IMR-90 (cell line): Measurements from ENCODE around the gene FBXL4. TPM values are rescaled to one million over a fixed set of nuclear protein-coding genes. Genes with fewer than 3 reads are reported as not detected.

Experiments used
- ATAC-seq: fragments of 200-7000 bp; cut with Tn5 transposase; 2 replicates; pipeline ENCODE4 v1.9.1; 2020; ENCODE audit warnings: low read depth, mild to moderate bottlenecking, moderate library complexity
- BruUV-seq: library from RNA; stranded (reverse); fragments of 400-500 nt; replicated peaks from 2 replicates; lab custom pipeline; 2021; lab: Mats Ljungman, UMichigan
- CTCF ChIA-PET: fragments of 300-600 bp; formaldehyde crosslinking; extraction: SDS; loops from one replicate; lab custom pipeline; 2021; ENCODE audit warnings: antibody characterized with exemption; lab: Yijun Ruan, JAX
- POLR2A ChIA-PET: fragments of 300-600 bp; sonication (Branson Sonifier 250); formaldehyde crosslinking; loops from one replicate; lab custom pipeline; 2022; ENCODE audit warnings: antibody characterized with exemption; ENCODE audit not compliant: unreplicated experiment; lab: Charles Lee
- DNase-seq: peaks from one replicate; pipeline ENCODE4 v3.0.0; 2013
- H2AFZ ChIP-seq: replicated peaks from 2 replicates; pipeline ENCODE3; 2013; ENCODE audit warnings: low read length, mild to moderate bottlenecking; ENCODE audit not compliant: poor library complexity
- H2AK5ac ChIP-seq: 2 replicates; pipeline ENCODE4 v1.6.1; 2013; ENCODE audit warnings: low read depth, low read length, inconsistent platforms
- H2AK9ac ChIP-seq: replicated peaks from 2 replicates; pipeline ENCODE3; 2013; ENCODE audit warnings: mild to moderate bottlenecking, low read depth, low read length, moderate library complexity; ENCODE audit not compliant: poor library complexity
- H2BK120ac ChIP-seq: 2 replicates; pipeline ENCODE4 v1.6.1; 2013; ENCODE audit warnings: low read depth, low read length, inconsistent platforms
- H2BK15ac ChIP-seq: 3 replicates; pipeline ENCODE4 v1.6.1; 2013; ENCODE audit warnings: low read depth, low read length, inconsistent platforms
- H2BK20ac ChIP-seq: 2 replicates; pipeline ENCODE4 v1.6.1; 2013; ENCODE audit warnings: low read depth, mild to moderate bottlenecking, inconsistent platforms, low read length, moderate library complexity
- H2BK5ac ChIP-seq: 2 replicates; pipeline ENCODE4 v1.6.1; 2013; ENCODE audit warnings: mild to moderate bottlenecking, low read depth, low read length, inconsistent platforms; ENCODE audit not compliant: poor library complexity, severe bottlenecking
- H3K14ac ChIP-seq: replicated peaks from 2 replicates; pipeline ENCODE4 v1.6.1; 2013; ENCODE audit warnings: low read depth, low read length, inconsistent platforms
- H3K18ac ChIP-seq: 2 replicates; pipeline ENCODE4 v1.6.1; 2013; ENCODE audit warnings: low read depth, low read length, control low read depth
- H3K23ac ChIP-seq: 2 replicates; pipeline ENCODE4 v1.6.1; 2013; ENCODE audit warnings: low read depth, low read length, inconsistent platforms
- H3K27ac ChIP-seq: 2 replicates; pipeline ENCODE4 v1.5.1; 2013; ENCODE audit warnings: mild to moderate bottlenecking, control low read depth, low read length; ENCODE audit not compliant: insufficient read depth
- H3K27me3 ChIP-seq: 2 replicates; pipeline ENCODE4 v1.6.1; 2013; ENCODE audit warnings: low read length; ENCODE audit not compliant: control insufficient read depth, insufficient read depth
- H3K36me3 ChIP-seq: 2 replicates; pipeline ENCODE4 v1.6.1; 2013; ENCODE audit warnings: low read length, mixed read lengths; ENCODE audit not compliant: control insufficient read depth, insufficient read depth
- H3K4ac ChIP-seq: 2 replicates; pipeline ENCODE4 v1.6.1; 2013; ENCODE audit warnings: low read depth, low read length, inconsistent platforms
- H3K4me1 ChIP-seq: 2 replicates; pipeline ENCODE4 v1.6.1; 2013; ENCODE audit warnings: low read length, mixed read lengths; ENCODE audit not compliant: control insufficient read depth, insufficient read depth
- H3K4me2 ChIP-seq: 2 replicates; pipeline ENCODE4 v1.6.1; 2013; ENCODE audit warnings: low read depth, mild to moderate bottlenecking, control low read depth, low read length, moderate library complexity
- H3K4me3 ChIP-seq: 2 replicates; pipeline ENCODE4 v1.5.1; 2013; ENCODE audit warnings: low read depth, mild to moderate bottlenecking, control low read depth, low read length, moderate library complexity; ENCODE audit not compliant: insufficient read depth
- H3K56ac ChIP-seq: 2 replicates; pipeline ENCODE4 v1.6.1; 2013; ENCODE audit warnings: low read length, inconsistent platforms; ENCODE audit not compliant: insufficient read depth; ENCODE audit errors: extremely low read depth
- H3K79me1 ChIP-seq, 2 experiments: 2 replicates each; pipeline ENCODE4 v1.6.1; 2013; ENCODE audit warnings: low read length in 2 of 2, inconsistent platforms in 1 of 2, low read depth in 1 of 2
- H3K9ac ChIP-seq: 2 replicates; pipeline ENCODE4 v1.6.1; 2013; ENCODE audit warnings: low read depth, low read length, control low read depth
- H3K9me1 ChIP-seq: 2 replicates; pipeline ENCODE4 v1.6.1; 2013; ENCODE audit warnings: low read length, inconsistent platforms; ENCODE audit not compliant: insufficient read depth
- H3K9me3 ChIP-seq: 2 replicates; pipeline ENCODE4 v1.6.1; 2013; ENCODE audit warnings: low read length; ENCODE audit not compliant: control insufficient read depth, insufficient read depth
- H4K20me1 ChIP-seq: 2 replicates; pipeline ENCODE4 v1.6.1; 2013; ENCODE audit warnings: low read length, inconsistent platforms; ENCODE audit not compliant: insufficient read depth
- H4K5ac ChIP-seq: 2 replicates; pipeline ENCODE4 v1.6.1; 2013; ENCODE audit warnings: mild to moderate bottlenecking, low read depth, low read length, control low read depth
- H4K8ac ChIP-seq, 2 experiments: 2 replicates each; pipeline ENCODE4 v1.6.1; 2013; ENCODE audit warnings: low read depth in 2 of 2, low read length in 2 of 2, control low read depth in 1 of 2, inconsistent platforms in 1 of 2
- H4K91ac ChIP-seq: 2 replicates; pipeline ENCODE4 v1.6.1; 2013; ENCODE audit warnings: low read depth, low read length, inconsistent platforms; ENCODE audit not compliant: insufficient read depth
- BHLHE40 ChIP-seq: fragments of 150-350 bp; IDR thresholded peaks from 2 replicates; pipeline ENCODE4 v1.6.1; 2016; ENCODE audit warnings: mild to moderate bottlenecking, low read depth, low read length
- CEBPB ChIP-seq: IDR thresholded peaks from 2 replicates; pipeline ENCODE4 v1.6.1; 2012; ENCODE audit warnings: low read depth, low read length, improper control_type of control experiment
- CHD1 ChIP-seq: IDR thresholded peaks from 2 replicates; pipeline ENCODE4 v1.6.1; 2012; ENCODE audit warnings: low read depth, low read length, improper control_type of control experiment
- FOS ChIP-seq: fragments of 150-350 bp; IDR thresholded peaks from 2 replicates; pipeline ENCODE4 v1.6.1; 2016; ENCODE audit warnings: low read depth, low read length
- MAFK ChIP-seq: IDR thresholded peaks from 2 replicates; pipeline ENCODE4 v1.6.1; 2012; ENCODE audit warnings: low read depth, low read length, improper control_type of control experiment
- MAZ ChIP-seq: IDR thresholded peaks from 2 replicates; pipeline ENCODE4 v1.6.1; 2012; ENCODE audit warnings: low read depth, mild to moderate bottlenecking, low read length, improper control_type of control experiment, moderate library complexity, borderline replicate concordance
- MXI1 ChIP-seq: IDR thresholded peaks from 2 replicates; pipeline ENCODE4 v1.6.1; 2012; ENCODE audit warnings: low read depth, mild to moderate bottlenecking, low read length, moderate library complexity, borderline replicate concordance
- NFE2L2 ChIP-seq: fragments of 150-350 bp; IDR thresholded peaks from 2 replicates; pipeline ENCODE4 v1.6.1; 2016; ENCODE audit warnings: low read depth, mild to moderate bottlenecking, low read length
- POLR2A ChIP-seq: IDR thresholded peaks from 2 replicates; pipeline ENCODE4 v1.6.1; 2012; ENCODE audit warnings: mild to moderate bottlenecking, low read depth, low read length
- RAD21 ChIP-seq: IDR thresholded peaks from 2 replicates; pipeline ENCODE4 v1.6.1; 2012; ENCODE audit warnings: low read length, improper control_type of control experiment
- RCOR1 ChIP-seq: IDR thresholded peaks from 2 replicates; pipeline ENCODE4 v1.6.1; 2012; ENCODE audit warnings: mild to moderate bottlenecking, low read length, improper control_type of control experiment; ENCODE audit not compliant: insufficient replicate concordance
- RFX5 ChIP-seq: IDR thresholded peaks from 2 replicates; pipeline ENCODE4 v1.8.0; 2012; ENCODE audit warnings: low read depth, mild to moderate bottlenecking, low read length, moderate library complexity
- SMC3 ChIP-seq: fragments of 150-350 bp; IDR thresholded peaks from 2 replicates; pipeline ENCODE4 v1.6.1; 2016; ENCODE audit warnings: low read depth, mild to moderate bottlenecking, antibody characterized with exemption, low read length, moderate library complexity
- WGBS, 2 experiments: methylation state at CpG; one replicate each; pipeline versions ENCODE4 v1.1.5 to v1.1.7; 2013; ENCODE audit warnings: missing lambda C conversion rate in 2 of 2; ENCODE audit not compliant: insufficient read length in 1 of 2; ENCODE audit errors: extremely low coverage in 2 of 2; 5-methylcytosine and 5-hydroxymethylcytosine counted together
- dilution Hi-C: fragments of 300-500 bp; cut with HindIII; formaldehyde crosslinking; loops from one replicate; pipeline ENCODE4 v1.14.3; 2018; ENCODE audit warnings: low sequenced_read_pairs; ENCODE audit not compliant: unreplicated experiment
- in situ Hi-C: fragments of 300-500 bp; cut with MboI; formaldehyde crosslinking; loops from 3 replicates; pipeline ENCODE4 v1.14.3; 2019; ENCODE audit warnings: low sequenced_read_pairs, inconsistent platforms, mixed read lengths
- intact Hi-C: fragments of 100-400 bp; cut with micrococcal nuclease; formaldehyde crosslinking; loops from 2 replicates; pipeline ENCODE4 v1.10.0; 2022
- polyA plus RNA-seq, 3 experiments: library from polyadenylated mRNA; depleted of rRNA; stranded (reverse); fragments of >200 nt; gene quantifications; 2 replicates each; pipeline ENCODE4 v1.2.3, GENCODE V29; 2012; ENCODE audit warnings: low replicate concordance in 1 of 3
- total RNA-seq: library from RNA; depleted of rRNA; stranded (reverse); fragments of >200 nt; gene quantifications from 2 replicates; pipeline ENCODE4 v1.2.3, GENCODE V29; 2012
- TF ChIP-seq, protein P1 (sequence below): conservative IDR thresholded peaks from 2 replicates; pipeline ENCODE4 v1.5.1; 2012; ENCODE audit warnings: mild to moderate bottlenecking, low read depth, low read length, improper control_type of control experiment
- TF ChIP-seq, protein P2 (sequence below): fragments of 150-350 bp; IDR thresholded peaks from 2 replicates; pipeline ENCODE4 v1.6.1; 2017; ENCODE audit warnings: mild to moderate bottlenecking, antibody characterized with exemption, low read length, low read depth
- TF ChIP-seq, protein P3 (sequence below): fragments of 150-350 bp; IDR thresholded peaks from 2 replicates; pipeline ENCODE4 v1.6.1; 2016; ENCODE audit warnings: low read depth, mild to moderate bottlenecking, low read length, moderate library complexity, borderline replicate concordance

The FBXL4 gene
- total and polyA plus RNA-seq, 2 of the 4 experiments (the other 2 are of a cell fraction) = 7.8 to 17.6 TPM

DNA sequence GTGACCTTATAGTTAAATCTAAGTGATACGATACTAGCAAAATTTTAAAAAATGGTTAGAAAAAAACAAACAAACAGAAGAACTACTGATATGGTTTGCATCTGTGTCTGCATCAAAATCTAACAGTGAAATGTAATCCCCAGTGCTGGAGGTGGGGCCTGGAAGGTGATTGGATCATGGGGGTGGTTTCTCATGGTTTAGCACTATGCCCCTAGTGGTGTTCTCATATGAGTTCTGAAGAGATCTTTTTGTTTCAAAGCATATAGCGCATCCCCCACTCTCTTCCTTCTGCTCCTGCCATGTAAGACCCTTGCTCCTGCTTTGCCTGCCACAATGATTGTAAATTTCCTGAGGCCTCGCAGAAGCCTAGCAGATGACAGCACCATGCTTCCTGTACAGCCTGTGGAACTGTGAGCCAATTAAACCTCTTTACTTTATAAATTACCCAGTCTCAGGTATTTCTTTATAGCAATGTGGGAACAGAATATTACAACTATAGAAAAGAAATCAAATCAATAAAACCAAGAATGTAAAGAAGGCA is 5.4 kb downstream of the FBXL4 start:
- H3K4me1 ChIP-seq = peaks cover 2% of the 10 kb centered on the region
- no peak overlapping the region for H2AK5ac ChIP-seq
- in situ Hi-C loops (no loop called here), dilution Hi-C loops (no loop called here), intact Hi-C loops (no loop called here)
- no TSS peak for BruUV-seq
- 100% methylated on average over 1 of the region's 3 CpGs; no CpG with 5 or more reads in 1 of the 2 experiments for WGBS, 2 experiments
- no peak for TF ChIP-seq POLR2A
- no peak for TF ChIP-seq RCOR1
- no peak for TF ChIP-seq FOS
- no peak for TF ChIP-seq RFX5
- no peak for TF ChIP-seq CHD1
- TF ChIP-seq, protein P1, sequence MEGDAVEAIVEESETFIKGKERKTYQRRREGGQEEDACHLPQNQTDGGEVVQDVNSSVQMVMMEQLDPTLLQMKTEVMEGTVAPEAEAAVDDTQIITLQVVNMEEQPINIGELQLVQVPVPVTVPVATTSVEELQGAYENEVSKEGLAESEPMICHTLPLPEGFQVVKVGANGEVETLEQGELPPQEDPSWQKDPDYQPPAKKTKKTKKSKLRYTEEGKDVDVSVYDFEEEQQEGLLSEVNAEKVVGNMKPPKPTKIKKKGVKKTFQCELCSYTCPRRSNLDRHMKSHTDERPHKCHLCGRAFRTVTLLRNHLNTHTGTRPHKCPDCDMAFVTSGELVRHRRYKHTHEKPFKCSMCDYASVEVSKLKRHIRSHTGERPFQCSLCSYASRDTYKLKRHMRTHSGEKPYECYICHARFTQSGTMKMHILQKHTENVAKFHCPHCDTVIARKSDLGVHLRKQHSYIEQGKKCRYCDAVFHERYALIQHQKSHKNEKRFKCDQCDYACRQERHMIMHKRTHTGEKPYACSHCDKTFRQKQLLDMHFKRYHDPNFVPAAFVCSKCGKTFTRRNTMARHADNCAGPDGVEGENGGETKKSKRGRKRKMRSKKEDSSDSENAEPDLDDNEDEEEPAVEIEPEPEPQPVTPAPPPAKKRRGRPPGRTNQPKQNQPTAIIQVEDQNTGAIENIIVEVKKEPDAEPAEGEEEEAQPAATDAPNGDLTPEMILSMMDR = no peak
- TF ChIP-seq, protein P2, sequence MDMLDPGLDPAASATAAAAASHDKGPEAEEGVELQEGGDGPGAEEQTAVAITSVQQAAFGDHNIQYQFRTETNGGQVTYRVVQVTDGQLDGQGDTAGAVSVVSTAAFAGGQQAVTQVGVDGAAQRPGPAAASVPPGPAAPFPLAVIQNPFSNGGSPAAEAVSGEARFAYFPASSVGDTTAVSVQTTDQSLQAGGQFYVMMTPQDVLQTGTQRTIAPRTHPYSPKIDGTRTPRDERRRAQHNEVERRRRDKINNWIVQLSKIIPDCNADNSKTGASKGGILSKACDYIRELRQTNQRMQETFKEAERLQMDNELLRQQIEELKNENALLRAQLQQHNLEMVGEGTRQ = no peak
- TF ChIP-seq, protein P3, sequence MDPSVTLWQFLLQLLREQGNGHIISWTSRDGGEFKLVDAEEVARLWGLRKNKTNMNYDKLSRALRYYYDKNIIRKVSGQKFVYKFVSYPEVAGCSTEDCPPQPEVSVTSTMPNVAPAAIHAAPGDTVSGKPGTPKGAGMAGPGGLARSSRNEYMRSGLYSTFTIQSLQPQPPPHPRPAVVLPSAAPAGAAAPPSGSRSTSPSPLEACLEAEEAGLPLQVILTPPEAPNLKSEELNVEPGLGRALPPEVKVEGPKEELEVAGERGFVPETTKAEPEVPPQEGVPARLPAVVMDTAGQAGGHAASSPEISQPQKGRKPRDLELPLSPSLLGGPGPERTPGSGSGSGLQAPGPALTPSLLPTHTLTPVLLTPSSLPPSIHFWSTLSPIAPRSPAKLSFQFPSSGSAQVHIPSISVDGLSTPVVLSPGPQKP = no peak
- no peak for TF ChIP-seq MAZ
- TF ChIP-seq SMC3 = no peak
- no peak for TF ChIP-seq MXI1
- TF ChIP-seq BHLHE40 = no peak
- no peak for TF ChIP-seq CEBPB
- no peak for TF ChIP-seq RAD21
- TF ChIP-seq MAFK = no peak
- no peak for TF ChIP-seq NFE2L2
- H2BK120ac ChIP-seq = no peak overlapping the region
- no peak for DNase-seq
- no peak overlapping the region for H3K14ac ChIP-seq
- H3K4ac ChIP-seq = no peak overlapping the region
- no peak overlapping the region for H2AFZ ChIP-seq
- H4K20me1 ChIP-seq = peaks cover 2% of the 10 kb centered on the region; the same call in 1 of the 2 replicates
- no peak overlapping the region for H4K5ac ChIP-seq
- no peak overlapping the region for H3K4me2 ChIP-seq
- no peak overlapping the region for H3K18ac ChIP-seq
- 0 out of 2 replicates have a peak, but pooled peaks cover 2% of the 10 kb centered on the region for H3K9me1 ChIP-seq
- no peak overlapping the region for H2BK15ac ChIP-seq
- no peak overlapping the region for H2BK5ac ChIP-seq
- ATAC-seq = no peak
- H2BK20ac ChIP-seq = no peak overlapping the region
- H3K27ac ChIP-seq = no peak overlapping the region
- ChIA-PET CTCF (no interaction called here), POLR2A (no interaction called here)
- H2AK9ac ChIP-seq = no peak overlapping the region
- H3K36me3 ChIP-seq = 0 out of 2 replicates have a peak, but pooled peaks cover under 1% of the 10 kb centered on the region
- H3K27me3 ChIP-seq = no peaks in the 10 kb centered on the region
- no peak overlapping the region for H3K9ac ChIP-seq
- no peak overlapping the region for H3K4me3 ChIP-seq
- no peaks in the 10 kb centered on the region; the same call in none of the 2 replicates for H3K9me3 ChIP-seq
- H4K91ac ChIP-seq = no peak overlapping the region
- no peak overlapping the region for H4K8ac ChIP-seq
- peaks cover 31 to 40% of the 10 kb centered on the region in 2 experiments for H3K79me1 ChIP-seq
- no peak overlapping the region for H3K56ac ChIP-seq
- H3K23ac ChIP-seq = no peak overlapping the region
